Head of caudate nucleus (tissue), 42 donors: ENCODE data around the gene WNK1.
A peak's percentile ranks its signal among the peaks of the same experiment; 100 is the strongest.
"Not testable (repeated sequence)": the region's sequence is repeated elsewhere in the genome, so short reads cannot be mapped to it uniquely, and the experiment has no call there.

Experiments
- DNase-seq, 42 donors: peaks; one replicate each; pipeline versions ENCODE4 v3.0.0 to v3.0.0-alpha.2; 2020 to 2021; ENCODE audit warnings: mixed read lengths in 7 of 42
- intact Hi-C: fragments of 100-400 bp; cut with DNase I; formaldehyde crosslinking; loops from one replicate; pipeline ENCODE4 v1.15.0; 2022

Gene WNK1

GRCh38 chr12:751999-752694, at the start of gene WNK1:
Gene WNK1 (plus strand): TSS chr12:752579. CDS start chr12:753566, 987 bp downstream.
- intact Hi-C loops: loop anchor here (2.0 to 5.0 kb wide), 4 partner anchors 60 to 195 kb away; partner anchors contain the start of gene RAD52
- peak; percentile 94 to 99 (median 97) for DNase-seq

DNA sequence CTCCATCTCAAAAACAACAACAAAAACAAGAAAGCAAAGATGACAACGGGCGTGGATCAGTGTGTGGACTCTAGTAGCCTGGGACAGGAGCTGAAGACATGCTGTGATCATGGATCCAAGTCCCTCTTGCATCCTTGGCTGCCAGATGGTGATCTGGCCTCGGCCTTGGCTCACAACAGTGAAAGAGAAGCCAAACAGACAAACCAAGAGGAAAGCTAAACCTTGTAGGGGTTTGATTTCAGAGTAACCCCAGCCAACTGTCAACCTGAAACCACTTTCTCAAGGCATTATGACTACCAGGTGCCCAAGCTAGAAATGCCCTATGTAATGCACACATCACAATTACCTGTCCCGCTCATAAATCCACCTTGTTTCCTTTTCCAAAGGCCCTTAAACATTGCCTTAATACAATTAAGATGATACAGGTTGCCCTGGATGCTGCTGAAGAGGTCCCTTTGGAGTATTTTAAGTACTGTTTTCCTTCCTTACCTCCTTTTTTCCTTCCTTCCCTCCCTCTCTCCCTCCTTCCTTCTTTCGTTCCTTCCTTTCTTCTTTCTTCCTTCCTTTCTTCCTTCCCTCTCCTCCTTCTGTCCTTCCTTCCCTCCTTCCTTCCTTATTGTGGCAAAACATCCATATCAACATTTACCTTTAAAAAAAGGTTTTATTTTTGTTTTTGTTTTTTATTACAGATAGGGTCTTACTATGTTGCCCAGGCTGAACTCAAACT, 47.7 kb upstream of the WNK1 start:
- intact Hi-C loops: no loop called here
- DNase-seq: no peak

- DNase-seq, intact Hi-C loops: not testable (repeated sequence)
These were observed 44.3 kb upstream of the WNK1 start for GRCh38 chr12:708084-708483.

DNA sequence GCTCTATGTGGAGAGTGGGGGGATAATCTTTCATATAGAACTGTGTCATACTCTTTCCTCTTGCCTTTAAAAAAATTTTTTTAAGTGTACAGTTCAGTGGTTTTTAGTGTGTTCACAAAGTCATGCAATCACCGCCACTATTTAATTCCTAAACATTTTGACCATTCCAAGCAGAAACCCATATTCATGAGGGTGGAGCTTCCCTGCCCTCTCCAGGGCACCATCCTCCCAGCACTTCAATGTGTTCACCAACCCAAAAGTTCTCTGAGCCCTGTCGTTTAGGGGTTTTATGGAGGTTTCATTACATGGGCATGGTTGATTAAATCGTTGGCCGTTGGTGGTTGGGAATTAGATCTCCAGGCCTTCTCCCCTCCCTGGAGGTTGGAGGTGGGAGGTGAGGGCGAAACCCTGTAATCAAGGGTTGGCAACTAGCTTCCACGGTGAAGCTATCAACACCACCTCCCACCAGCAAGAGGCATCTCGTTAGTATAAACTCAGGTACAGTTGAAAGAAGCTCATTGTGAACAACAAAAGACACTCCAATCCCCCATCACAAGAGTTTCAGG, 42.8 kb upstream of the WNK1 start:
- intact Hi-C loops: no loop called here
- no peak for DNase-seq

- intact Hi-C loops: no loop called here
- peak in 20 of 42 donors; percentile 37 to 71 (median 52) for DNase-seq
These were observed 40.1 kb upstream of the WNK1 start for GRCh38 chr12:712172-712863.

GRCh38 chr12:713281-713875, 39.0 kb upstream of the WNK1 start:
- no peak for DNase-seq
- intact Hi-C loops: no loop called here

DNA sequence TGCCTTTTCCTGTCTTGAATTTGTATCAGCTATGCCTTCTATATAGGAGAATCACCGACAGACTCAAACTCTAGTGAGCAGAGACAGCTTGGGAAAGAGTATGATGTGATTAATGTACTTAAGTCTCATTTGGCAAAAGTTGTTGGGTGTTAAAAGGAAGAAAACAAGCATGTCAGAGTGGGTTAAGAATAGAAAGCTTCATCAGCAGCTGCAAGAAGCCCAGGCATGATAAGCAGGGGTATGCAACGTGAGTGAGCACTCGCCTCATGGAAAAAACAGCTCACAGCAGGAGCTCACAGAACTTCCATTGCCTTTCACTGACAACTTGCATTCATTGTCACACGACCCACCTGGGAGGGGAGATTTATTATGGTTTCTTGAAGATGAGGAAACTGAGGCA, 35.9 kb upstream of the WNK1 start:
- intact Hi-C loops: no loop called here
- DNase-seq: no peak

GRCh38 chr12:718756-719102, 33.6 kb upstream of the WNK1 start:
- DNase-seq: no peak
- intact Hi-C loops: no loop called here

GRCh38 chr12:720231-720941, 32.0 kb upstream of the WNK1 start:
- no peak for DNase-seq
- intact Hi-C loops: no loop called here

GRCh38 chr12:724194-724855, 28.1 kb upstream of the WNK1 start:
- intact Hi-C loops: no loop called here
- DNase-seq: peak in 4 of 42 donors; percentile 9 to 49 (median 35)

- intact Hi-C loops: no loop called here
- no peak for DNase-seq
These were observed 27.3 kb upstream of the WNK1 start for GRCh38 chr12:725076-725475.

GRCh38 chr12:726281-727140, 25.9 kb upstream of the WNK1 start:
- intact Hi-C loops: no loop called here

GRCh38 chr12:727321-727720, 25.1 kb upstream of the WNK1 start:
- DNase-seq: no peak
- intact Hi-C loops: no loop called here

More at GRCh38 chr12:726281-727140, 25.9 kb upstream of the WNK1 start:
- no peak for DNase-seq

- no peak for DNase-seq
- intact Hi-C loops: no loop called here
These were observed 23.6 kb upstream of the WNK1 start for GRCh38 chr12:728781-729180.

- intact Hi-C loops: no loop called here
- DNase-seq: no peak
These were observed 23.2 kb upstream of the WNK1 start for GRCh38 chr12:729221-729620.

GRCh38 chr12:730550-730949, 21.8 kb upstream of the WNK1 start:
- DNase-seq: no peak
- intact Hi-C loops: no loop called here

DNA sequence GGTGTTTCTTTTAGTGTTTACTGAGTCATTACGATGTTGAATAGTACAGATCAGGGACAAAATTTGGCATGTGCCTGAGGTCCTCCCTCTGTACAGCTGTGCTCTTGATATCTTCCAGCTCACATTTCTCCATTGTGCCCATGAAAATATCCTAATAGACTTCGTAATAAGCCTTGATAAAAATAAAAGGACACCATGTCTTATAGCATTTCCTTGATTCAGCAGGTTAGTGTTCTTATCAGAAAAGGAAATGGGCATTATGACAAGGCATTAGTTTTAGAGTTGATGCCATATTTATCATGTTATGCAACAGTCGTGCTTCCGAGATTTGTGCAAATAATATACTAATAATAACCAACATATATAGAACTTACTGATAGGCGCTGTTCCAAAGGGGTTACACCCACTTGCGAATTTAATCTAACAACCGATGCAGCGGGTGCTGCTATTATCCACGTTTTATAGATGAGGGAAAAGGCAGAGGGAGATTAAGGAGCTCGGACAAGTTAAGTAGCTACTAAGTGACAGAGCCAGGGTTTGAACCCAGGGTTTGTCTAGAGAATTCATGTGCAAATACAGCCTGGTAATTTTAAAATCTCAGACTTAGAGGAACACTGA, 15.1 kb upstream of the WNK1 start:
- DNase-seq: no peak
- intact Hi-C loops: no loop called here
